Ectodermal cell (in vitro differentiated cells): ENCODE data around the gene TANK.

Experiments used
- H3K27ac ChIP-seq: 2 replicates; pipeline ENCODE4 v1.7.0; 2013; ENCODE audit warnings: mild to moderate bottlenecking, low read depth, low read length; ENCODE audit not compliant: insufficient read depth, poor library complexity, severe bottlenecking
- H3K27me3 ChIP-seq: 2 replicates; pipeline ENCODE4 v1.7.0; 2013; ENCODE audit warnings: mild to moderate bottlenecking, low read length; ENCODE audit not compliant: insufficient read depth, control insufficient read depth, poor library complexity, severe bottlenecking
- H3K36me3 ChIP-seq: one replicate; pipeline ENCODE4 v1.7.0; 2013; ENCODE audit warnings: low read length; ENCODE audit not compliant: control insufficient read depth, insufficient read depth
- H3K4me1 ChIP-seq: one replicate; pipeline ENCODE4 v1.7.0; 2013; ENCODE audit warnings: low read length; ENCODE audit not compliant: control insufficient read depth, insufficient read depth
- H3K4me3 ChIP-seq: 2 replicates; pipeline ENCODE4 v1.7.0; 2013; ENCODE audit warnings: low read depth, low read length, control low read depth; ENCODE audit not compliant: insufficient read depth
- H3K9me3 ChIP-seq: 2 replicates; pipeline ENCODE4 v1.7.0; 2013; ENCODE audit warnings: mild to moderate bottlenecking, low read length, moderate library complexity; ENCODE audit not compliant: control insufficient read depth
- WGBS, 2 experiments: methylation state at CpG; one replicate each; pipeline ENCODE4 v1.1.7; 2013; ENCODE audit warnings: missing lambda C conversion rate in 2 of 2; 5-methylcytosine and 5-hydroxymethylcytosine counted together

Gene TANK

GRCh38 chr2:161165811-161166210 lies 5.6 kb downstream of the TANK start:
- 100% methylated on average over 1 of the region's 1 CpG; no CpG with 5 or more reads in 1 of the 2 experiments for WGBS, 2 experiments

GRCh38 chr2:161166538-161167409 lies 6.5 kb downstream of the TANK start:
- no peaks in the 10 kb centered on the region for H3K36me3 ChIP-seq
- no peaks in the 10 kb centered on the region for H3K4me1 ChIP-seq
- no peak overlapping the region for H3K27ac ChIP-seq
- 91 to 92% methylated on average over 6 of the region's 6 CpGs for WGBS, 2 experiments
- H3K9me3 ChIP-seq, result no peaks in the 10 kb centered on the region
- no peak overlapping the region for H3K4me3 ChIP-seq
- no peaks in the 10 kb centered on the region for H3K27me3 ChIP-seq

More at GRCh38 chr2:161165811-161166210, 5.6 kb downstream of the TANK start:
- H3K4me3 ChIP-seq, result no peak overlapping the region
- H3K36me3 ChIP-seq, result no peaks in the 10 kb centered on the region
- H3K27me3 ChIP-seq, result no peaks in the 10 kb centered on the region
- no peaks in the 10 kb centered on the region for H3K4me1 ChIP-seq
- no peak overlapping the region for H3K27ac ChIP-seq
- H3K9me3 ChIP-seq, result no peaks in the 10 kb centered on the region

GRCh38 chr2:161169335-161169734 lies 9.1 kb downstream of the TANK start:
- H3K4me1 ChIP-seq, result no peaks in the 10 kb centered on the region
- 88 to 100% methylated on average over 1 of the region's 2 CpGs for WGBS, 2 experiments
- H3K9me3 ChIP-seq, result no peaks in the 10 kb centered on the region
- H3K27me3 ChIP-seq, result no peaks in the 10 kb centered on the region
- H3K4me3 ChIP-seq, result no peak overlapping the region
- H3K36me3 ChIP-seq, result no peaks in the 10 kb centered on the region
- no peak overlapping the region for H3K27ac ChIP-seq

GRCh38 chr2:161170377-161170776 lies 10.1 kb downstream of the TANK start:
- H3K27ac ChIP-seq, result no peak overlapping the region
- H3K27me3 ChIP-seq, result no peaks in the 10 kb centered on the region
- no peak overlapping the region for H3K4me3 ChIP-seq
- WGBS, 2 experiments, result 93 to 97% methylated on average over 5 to 6 of the region's 6 CpGs
- no peaks in the 10 kb centered on the region for H3K36me3 ChIP-seq
- no peaks in the 10 kb centered on the region for H3K9me3 ChIP-seq
- H3K4me1 ChIP-seq, result no peaks in the 10 kb centered on the region

- Histone ChIP-seq H3K36me3 (no peaks in the 10 kb centered on the region), H3K9me3 (no peaks in the 10 kb centered on the region), H3K27ac (no peak overlapping the region), H3K4me3 (no peak overlapping the region), H3K4me1 (no peaks in the 10 kb centered on the region), H3K27me3 (no peaks in the 10 kb centered on the region)
- WGBS, 2 experiments, result 100% methylated on average over 1 to 3 of the region's 4 CpGs
Measured at GRCh38 chr2:161170958-161171932, 11.0 kb downstream of the TANK start.

GRCh38 chr2:161172901-161173540 lies 12.8 kb downstream of the TANK start:
- 93 to 96% methylated on average over 4 of the region's 4 CpGs for WGBS, 2 experiments
- H3K27me3 ChIP-seq, result no peaks in the 10 kb centered on the region
- no peaks in the 10 kb centered on the region for H3K36me3 ChIP-seq
- H3K4me1 ChIP-seq, result no peaks in the 10 kb centered on the region
- no peak overlapping the region for H3K27ac ChIP-seq
- H3K9me3 ChIP-seq, result no peaks in the 10 kb centered on the region
- H3K4me3 ChIP-seq, result no peak overlapping the region

GRCh38 chr2:161173541-161174194 lies 13.4 kb downstream of the TANK start:
- WGBS, 2 experiments, result 100% methylated on average over 1 of the region's 2 CpGs; no CpG with 5 or more reads in 1 of the 2 experiments
- Histone ChIP-seq H3K27ac (no peak overlapping the region), H3K9me3 (no peaks in the 10 kb centered on the region), H3K27me3 (no peaks in the 10 kb centered on the region), H3K4me3 (no peak overlapping the region), H3K36me3 (no peaks in the 10 kb centered on the region), H3K4me1 (no peaks in the 10 kb centered on the region)

GRCh38 chr2:161177969-161178368 lies 17.7 kb downstream of the TANK start:
- Histone ChIP-seq H3K4me1 (no peaks in the 10 kb centered on the region), H3K27ac (no peak overlapping the region), H3K4me3 (no peak overlapping the region), H3K36me3 (peaks cover 6% of the 10 kb centered on the region), H3K27me3 (no peaks in the 10 kb centered on the region), H3K9me3 (no peaks in the 10 kb centered on the region)
- WGBS, 2 experiments, result 77 to 100% methylated on average over 1 of the region's 1 CpG

- peaks cover 6% of the 10 kb centered on the region for H3K36me3 ChIP-seq
- H3K27me3 ChIP-seq, result no peaks in the 10 kb centered on the region
- H3K27ac ChIP-seq, result no peak overlapping the region
- H3K4me1 ChIP-seq, result no peaks in the 10 kb centered on the region
- H3K4me3 ChIP-seq, result no peak overlapping the region
- no peaks in the 10 kb centered on the region for H3K9me3 ChIP-seq
- WGBS, 2 experiments, result 83 to 86% methylated on average over 2 to 3 of the region's 4 CpGs
Measured at GRCh38 chr2:161178756-161179155, 18.5 kb downstream of the TANK start.
